ENCODE data around the gene ZNF587.
"Not testable (repeated sequence)": the region's sequence is repeated elsewhere in the genome, so short reads cannot be mapped to it uniquely, and the experiment has no call there.

The ZNF587 gene

DNA sequence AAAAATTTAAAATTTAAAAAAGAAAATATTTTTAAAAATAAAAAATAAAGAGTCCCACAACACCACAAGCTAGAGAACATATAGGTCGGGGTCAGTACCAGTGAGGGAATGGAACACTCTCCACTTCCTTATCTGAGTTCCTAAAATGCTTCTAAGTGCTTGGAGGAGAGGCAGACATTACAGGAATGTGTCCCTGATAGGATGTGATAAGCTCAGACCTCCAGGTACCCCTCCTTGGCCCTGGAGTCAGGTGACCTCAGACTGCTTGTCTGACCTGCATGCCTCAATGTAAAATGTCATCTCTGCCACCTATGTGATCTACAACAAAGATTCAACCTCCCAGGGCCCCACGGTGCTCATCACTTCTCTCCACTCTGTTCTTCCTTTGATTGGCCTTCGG, 36.4 kb downstream of the ZNF587 start:
- in situ Hi-C loops (cut with HindIII; ENCODE audit: low sequenced_read_pairs), result no loop called here

DNA sequence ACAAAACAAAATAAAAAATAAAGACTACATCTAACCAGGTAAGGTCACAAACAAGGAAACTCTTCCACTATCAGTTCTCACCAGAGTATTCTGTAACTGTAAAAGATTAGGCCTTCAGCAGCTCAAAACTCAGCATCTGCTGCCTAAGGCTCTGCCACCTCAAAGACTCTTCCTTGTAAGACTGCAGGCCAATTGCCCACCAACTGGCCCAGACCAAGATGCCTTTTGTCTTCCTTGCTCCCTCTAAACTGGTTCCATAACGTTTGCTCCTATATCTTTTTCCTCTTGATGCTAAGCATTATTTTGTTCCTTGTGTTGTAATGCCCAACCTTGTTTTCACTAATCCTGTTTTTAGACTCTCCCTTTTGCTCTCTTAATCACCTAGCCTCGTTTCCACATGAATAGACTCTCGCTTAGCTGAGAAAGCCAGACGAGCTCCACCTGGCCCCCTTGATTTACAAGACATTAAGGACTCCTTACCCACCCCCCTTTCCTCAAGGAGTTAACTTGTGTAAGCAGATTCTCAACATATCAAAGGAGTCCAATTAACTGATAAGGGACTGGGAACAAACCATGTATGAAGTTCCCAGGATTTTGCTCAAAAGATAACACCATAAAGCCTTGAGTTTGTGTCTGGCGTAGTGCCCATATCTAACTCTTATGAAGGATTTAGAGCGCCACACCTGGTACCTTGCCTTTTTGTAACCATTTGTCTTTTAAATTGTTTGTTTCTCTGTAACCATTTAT, 37.7 kb downstream of the ZNF587 start:
- in situ Hi-C loops (cut with HindIII; ENCODE audit: low sequenced_read_pairs), result no loop called here

DNA sequence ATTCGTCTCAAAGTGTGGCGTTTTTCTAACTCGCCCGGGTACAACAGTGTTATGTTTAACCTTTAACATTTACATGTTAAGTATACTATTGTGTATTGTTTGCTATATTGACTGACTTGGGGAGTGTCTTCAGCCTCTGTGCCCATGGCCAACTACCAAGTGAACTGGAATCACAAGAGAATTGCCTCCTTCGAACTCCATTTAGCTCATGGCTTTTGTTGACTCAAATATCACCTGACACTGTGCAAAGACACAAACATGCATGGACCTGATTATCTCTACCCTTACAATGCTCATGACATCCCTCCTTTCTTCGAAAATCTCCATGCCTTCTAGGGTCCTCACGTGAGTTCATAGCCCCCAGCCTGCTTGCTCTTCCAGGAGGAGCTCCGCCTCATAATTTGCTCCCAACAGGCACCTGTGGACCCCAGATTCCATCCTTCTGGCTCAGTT, 38.5 kb downstream of the ZNF587 start:
- in situ Hi-C loops (cut with HindIII; ENCODE audit: low sequenced_read_pairs), result no loop called here

- in situ Hi-C loops (cut with HindIII; ENCODE audit: low sequenced_read_pairs), result no loop called here
Measured at GRCh38 chr19:57888560-57889231, 39.0 kb downstream of the ZNF587 start, which contains the start of gene ZNF814. Gene ZNF814 (minus strand): TSS chr19:57889037. CDS start chr19:57888802, 235 bp downstream.

GRCh38 chr19:57890706-57891105, 41.0 kb downstream of the ZNF587 start:
- in situ Hi-C loops (cut with HindIII; ENCODE audit: low sequenced_read_pairs), result not testable (repeated sequence)

DNA sequence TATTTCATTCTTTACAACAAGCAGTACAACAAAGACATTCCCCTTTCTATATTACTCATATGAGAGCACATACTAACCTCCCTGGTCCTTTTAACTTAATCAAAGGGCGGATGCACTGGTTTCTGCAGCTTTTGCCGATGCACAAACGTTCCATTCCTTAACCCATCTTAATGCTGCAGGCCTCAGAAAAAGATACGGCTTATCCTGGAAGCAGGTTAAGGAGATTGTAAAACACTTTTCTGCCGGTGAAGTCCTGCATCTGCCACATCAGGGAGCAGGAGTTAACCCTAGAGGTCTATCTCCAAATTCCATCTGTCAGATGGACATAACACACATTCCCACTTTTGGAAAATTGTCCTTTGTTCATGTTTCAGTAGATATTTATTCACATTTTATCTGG, 50.7 kb downstream of the ZNF587 start:
- in situ Hi-C loops (cut with HindIII; ENCODE audit: low sequenced_read_pairs), result no loop called here

DNA sequence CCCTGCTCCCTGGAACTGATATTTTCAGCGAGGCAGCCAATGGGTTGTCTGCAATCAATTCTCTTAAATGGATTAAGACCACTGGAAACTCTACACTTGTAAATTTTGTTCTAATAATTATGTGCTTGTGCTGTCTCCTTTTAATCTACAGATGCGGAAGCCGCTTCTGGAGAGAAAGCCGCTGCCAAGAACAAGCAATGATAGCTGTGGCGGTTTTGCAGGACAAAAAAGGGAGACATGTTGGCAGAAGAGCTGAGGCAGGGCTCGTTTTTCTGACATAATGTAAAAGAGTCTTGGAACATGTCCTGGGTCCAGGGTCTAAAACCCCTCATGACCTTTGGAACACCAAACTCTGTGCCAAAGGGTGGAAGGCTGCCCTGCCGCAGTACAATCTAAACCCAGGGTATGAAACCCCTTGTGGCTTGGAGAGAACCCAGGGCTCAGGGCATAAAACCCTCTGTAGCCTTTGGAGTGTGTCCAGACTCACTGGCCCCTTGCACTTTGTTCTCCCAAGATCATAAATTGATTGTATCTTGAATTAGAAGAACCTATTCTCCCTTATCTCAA, 54.0 kb downstream of the ZNF587 start:
- in situ Hi-C loops (cut with HindIII; ENCODE audit: low sequenced_read_pairs), result no loop called here

GRCh38 chr19:57905258-57905657, 55.6 kb downstream of the ZNF587 start:
- in situ Hi-C loops (cut with HindIII; ENCODE audit: low sequenced_read_pairs), result no loop called here

DNA sequence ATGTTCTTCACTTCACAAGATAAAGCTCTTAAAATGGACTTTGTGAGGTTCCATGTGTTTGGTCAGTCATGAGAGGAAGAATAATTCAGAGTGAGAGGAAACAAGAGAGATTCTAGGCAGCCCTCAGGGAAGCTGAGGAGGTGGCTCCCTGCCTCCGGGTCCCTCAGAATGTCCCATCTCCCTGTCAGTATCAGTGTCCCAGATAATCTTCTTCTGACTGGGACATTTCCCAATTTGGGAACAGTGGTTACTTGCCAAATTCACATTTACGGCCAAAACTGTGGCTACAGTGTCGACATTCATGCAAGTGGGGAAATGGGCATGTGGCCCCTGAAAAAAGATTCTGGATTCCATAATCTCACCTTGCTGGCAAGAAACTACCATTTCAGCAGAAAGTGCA, 57.7 kb downstream of the ZNF587 start:
- in situ Hi-C loops (cut with HindIII; ENCODE audit: low sequenced_read_pairs), result no loop called here

- in situ Hi-C loops (cut with HindIII; ENCODE audit: low sequenced_read_pairs), result no loop called here
Measured at GRCh38 chr19:57914531-57914930, 64.9 kb downstream of the ZNF587 start.
